ENCODE results near the gene NANOS1. TPM values are rescaled to one million over a fixed set of nuclear protein-coding genes. Genes with fewer than 3 reads are reported as not detected.

NANOS1 gene
- total and polyA plus RNA-seq, 2 experiments from 2014 or later = 1.6 to 2.9 TPM

- TF ChIP-seq ZNF462 (CRISPR knock-in tag; IDR thresholded peaks at IDR 0.05) = no peak
Observed at GRCh38 chr10:119001717-119002500, 27.6 kb upstream of the NANOS1 start (continued).

- Histone ChIP-seq H3K9me2 (ENCODE audit: insufficient read depth) (no peaks in the 10 kb centered on the region), H4K20me1 (replicated peaks; ENCODE audit: insufficient read depth) (no peaks in the 10 kb centered on the region), H3K27me3 (ENCODE audit: insufficient read depth) (no peaks in the 10 kb centered on the region), H3K4me2 (no peak overlapping the region), H3K4me1 (ENCODE audit: insufficient read depth) (no peaks in the 10 kb centered on the region), H2AFZ (0 out of 2 replicates have a peak overlapping the region, but pooled peaks have one; percentile 23), H3K27ac (ENCODE audit: low read depth) (no peak overlapping the region), H3K4me3 (no peak overlapping the region), H3K36me3 (ENCODE audit: insufficient read depth) (no peaks in the 10 kb centered on the region), H3F3A (replicated peaks; ENCODE audit: low read depth) (no peaks in the 10 kb centered on the region), H3K79me2 (replicated peaks; ENCODE audit: insufficient read depth) (no peaks in the 10 kb centered on the region)
- H3K27ac Mint-ChIP-seq = no peak overlapping the region
- H3K4me1 Mint-ChIP-seq = peaks cover 3% of the 10 kb centered on the region; the same call in 2 of the 3 replicates
- peaks cover 6% of the 10 kb centered on the region for H3K27me3 Mint-ChIP-seq (ENCODE audit: insufficient read depth, low read depth, poor library complexity)
- DNase-seq (ENCODE audit: low spot score) (no peak), ATAC-seq (no peak)
- H3K4me3 Mint-ChIP-seq = no peak overlapping the region
- peaks cover 3% of the 10 kb centered on the region; the same call in 2 of the 3 replicates for H3K9me3 Mint-ChIP-seq
- no peaks in the 10 kb centered on the region for H3K36me3 Mint-ChIP-seq (ENCODE audit: low read depth)
- TF ChIP-seq REST (IDR thresholded peaks at IDR 0.05; ENCODE audit: unreplicated experiment) (no peak), JUNB (IDR thresholded peaks at IDR 0.05; ENCODE audit: unreplicated experiment) (no peak), ZNF114 (CRISPR knock-in tag; IDR thresholded peaks at IDR 0.05) (no peak), ZNF331 (CRISPR knock-in tag; IDR thresholded peaks at IDR 0.05; ENCODE audit: low read depth) (no peak), EZH2 (IDR thresholded peaks at IDR 0.05; ENCODE audit: low read depth, unreplicated experiment) (no peak), ETS1 (IDR thresholded peaks at IDR 0.05) (no peak), POLR2AphosphoS5 (IDR thresholded peaks at IDR 0.05; ENCODE audit: low read depth) (no peak), STAT1 (IDR thresholded peaks at IDR 0.05; ENCODE audit: unreplicated experiment) (no peak), NANOG (IDR thresholded peaks at IDR 0.05; ENCODE audit: borderline replicate concordance) (no peak), CREB1 (CRISPR knock-in tag; IDR thresholded peaks at IDR 0.05; ENCODE audit: low read depth) (no peak), EZH2phosphoT487 (IDR thresholded peaks at IDR 0.05; ENCODE audit: unreplicated experiment) (no peak)
Observed at GRCh38 chr10:119003572-119004289, 25.8 kb upstream of the NANOS1 start.

All from GM23338 (cell line).